HEK293T (cell line): ENCODE measurements around the gene SIAH1.

Experiments
- BHLHE40 ChIP-seq: fragments of 450-650 bp; IDR thresholded peaks from 2 replicates; pipeline ENCODE4 v1.6.1; 2016; ENCODE audit warnings: mild to moderate bottlenecking, moderate library complexity, borderline replicate concordance
- ZNF384 ChIP-seq: fragments of 450-650 bp; IDR thresholded peaks from 2 replicates; pipeline ENCODE4 v1.6.1; 2016

GRCh38 chr16:48332978-48333377, 52.2 kb downstream of the SIAH1 start:
- no peak for TF ChIP-seq BHLHE40
- TF ChIP-seq ZNF384, result no peak
